Heart left ventricle (tissue), 13 donors: ENCODE data around the gene ZBTB7C.

Experiments used
- POLR2A ChIP-seq, 2 donors: fragments of 450-650 bp; IDR thresholded peaks; one replicate each; pipeline ENCODE4 v1.6.1; 2017; ENCODE audit warnings: antibody characterized with exemption in 2 of 2, mild to moderate bottlenecking in 2 of 2, moderate library complexity in 2 of 2
- TF ChIP-seq, protein P1 (sequence below), 12 donors: fragments of 200-600 bp; sonication (generic) in 4 of 12; IDR thresholded peaks; one replicate each; pipeline versions ENCODE4 v1.5.0 to v1.8.0; 2018 to 2022; ENCODE audit warnings: antibody characterized with exemption in 12 of 12, mild to moderate bottlenecking in 5 of 12
- donor health status: ischemic (EF 13 %, LVEDD 7.1; RV severe dilation, severe dysfunction).
- donor health status: DM: no; HTN: yes; CAD: no.
- donor health status: DM: no; HTN: no; CAD: no.
- donor health status: ischemic (EF 25% LVEDD 6.9; RV normal size, moderate dysfunction).
- donor health status: ischemic (EF 25% LVEDD 5.7; RV mildly dilated, moderate dysfunction).
- donor health status: ischemic (EF 35%, LVEDD 5.7; RV mildly dilated, moderate dysfunction).
- donor health status: nonischemic (EF 11% LVEDD 7.7; RV severe dilation, severe dysfunction).
- donor health status: DM: yes; HTN: yes; CAD: no.
- donor health status: PGD.
- donor health status: ischemic (EF 29% LVEDD 5.4; RV normal size, mild dysfunction).
- donor health status: nonischemic (EF 23%, LVEDD 6.1; RV moderate dilation, normal function).

DNA sequence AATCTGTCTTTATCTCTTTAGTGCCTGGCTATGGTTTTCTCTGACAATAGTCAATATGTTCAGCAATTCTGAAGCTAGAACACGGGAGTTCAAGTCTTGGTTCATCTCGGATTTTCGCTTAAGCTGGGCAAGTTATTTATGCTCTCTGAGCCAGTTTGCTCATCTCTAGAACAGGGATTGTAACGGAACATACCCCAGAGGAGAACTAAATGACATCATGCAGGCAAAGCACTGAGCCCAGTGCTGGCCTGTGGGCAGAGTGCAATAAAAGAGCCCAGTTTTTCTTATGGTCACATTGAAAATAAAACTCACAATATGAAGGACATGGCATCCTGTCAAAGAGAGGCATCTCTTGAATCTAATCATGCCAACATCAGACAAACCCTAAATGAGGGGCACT is 143.9 kb downstream of the ZBTB7C start:
- TF ChIP-seq, protein P1, sequence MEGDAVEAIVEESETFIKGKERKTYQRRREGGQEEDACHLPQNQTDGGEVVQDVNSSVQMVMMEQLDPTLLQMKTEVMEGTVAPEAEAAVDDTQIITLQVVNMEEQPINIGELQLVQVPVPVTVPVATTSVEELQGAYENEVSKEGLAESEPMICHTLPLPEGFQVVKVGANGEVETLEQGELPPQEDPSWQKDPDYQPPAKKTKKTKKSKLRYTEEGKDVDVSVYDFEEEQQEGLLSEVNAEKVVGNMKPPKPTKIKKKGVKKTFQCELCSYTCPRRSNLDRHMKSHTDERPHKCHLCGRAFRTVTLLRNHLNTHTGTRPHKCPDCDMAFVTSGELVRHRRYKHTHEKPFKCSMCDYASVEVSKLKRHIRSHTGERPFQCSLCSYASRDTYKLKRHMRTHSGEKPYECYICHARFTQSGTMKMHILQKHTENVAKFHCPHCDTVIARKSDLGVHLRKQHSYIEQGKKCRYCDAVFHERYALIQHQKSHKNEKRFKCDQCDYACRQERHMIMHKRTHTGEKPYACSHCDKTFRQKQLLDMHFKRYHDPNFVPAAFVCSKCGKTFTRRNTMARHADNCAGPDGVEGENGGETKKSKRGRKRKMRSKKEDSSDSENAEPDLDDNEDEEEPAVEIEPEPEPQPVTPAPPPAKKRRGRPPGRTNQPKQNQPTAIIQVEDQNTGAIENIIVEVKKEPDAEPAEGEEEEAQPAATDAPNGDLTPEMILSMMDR (IDR thresholded peaks at IDR 0.05) = no peak
- TF ChIP-seq POLR2A (IDR thresholded peaks at IDR 0.05) = no peak
